GM12875 (cell line): ENCODE data around the gene PGK1.
"Not testable (repeated sequence)": the region's sequence is repeated elsewhere in the genome, so short reads cannot be mapped to it uniquely, and the experiment has no call there.

Experiments used
- H3K4me3 ChIP-seq: one replicate; pipeline ENCODE4 v1.5.1; 2011; ENCODE audit warnings: low read depth, low read length, control low read depth
- TF ChIP-seq, protein P1 (sequence below): IDR thresholded peaks from 2 replicates; pipeline ENCODE4 v1.5.1; 2011; ENCODE audit warnings: low read depth, mild to moderate bottlenecking, control low read depth, inconsistent platforms, low read length, moderate library complexity, borderline replicate concordance; ENCODE audit not compliant: insufficient read depth

The PGK1 gene

DNA sequence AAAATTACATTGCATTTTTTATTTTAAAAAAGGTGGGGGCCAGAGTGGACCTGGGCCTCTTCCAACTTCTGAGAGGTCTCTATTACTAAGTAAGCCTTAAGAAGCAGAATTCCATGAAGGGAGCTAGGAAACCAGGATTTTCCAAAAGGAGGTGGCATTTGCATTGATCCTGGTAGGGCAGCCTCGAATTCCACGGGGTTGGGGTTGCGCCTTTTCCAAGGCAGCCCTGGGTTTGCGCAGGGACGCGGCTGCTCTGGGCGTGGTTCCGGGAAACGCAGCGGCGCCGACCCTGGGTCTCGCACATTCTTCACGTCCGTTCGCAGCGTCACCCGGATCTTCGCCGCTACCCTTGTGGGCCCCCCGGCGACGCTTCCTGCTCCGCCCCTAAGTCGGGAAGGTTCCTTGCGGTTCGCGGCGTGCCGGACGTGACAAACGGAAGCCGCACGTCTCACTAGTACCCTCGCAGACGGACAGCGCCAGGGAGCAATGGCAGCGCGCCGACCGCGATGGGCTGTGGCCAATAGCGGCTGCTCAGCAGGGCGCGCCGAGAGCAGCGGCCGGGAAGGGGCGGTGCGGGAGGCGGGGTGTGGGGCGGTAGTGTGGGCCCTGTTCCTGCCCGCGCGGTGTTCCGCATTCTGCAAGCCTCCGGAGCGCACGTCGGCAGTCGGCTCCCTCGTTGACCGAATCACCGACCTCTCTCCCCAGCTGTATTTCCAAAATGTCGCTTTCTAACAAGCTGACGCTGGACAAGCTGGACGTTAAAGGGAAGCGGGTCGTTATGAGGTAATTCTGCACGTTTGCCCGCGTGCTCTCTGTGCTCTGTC lies at the start of gene PGK1:
TSS of gene PGK1 (plus strand) at position 626 of the 824 bp plus-strand sequence. CDS start at position 719, 93 bp downstream.
- H3K4me3 ChIP-seq = peak within 1 kb of the TSS; percentile 81
- TF ChIP-seq, protein P1, sequence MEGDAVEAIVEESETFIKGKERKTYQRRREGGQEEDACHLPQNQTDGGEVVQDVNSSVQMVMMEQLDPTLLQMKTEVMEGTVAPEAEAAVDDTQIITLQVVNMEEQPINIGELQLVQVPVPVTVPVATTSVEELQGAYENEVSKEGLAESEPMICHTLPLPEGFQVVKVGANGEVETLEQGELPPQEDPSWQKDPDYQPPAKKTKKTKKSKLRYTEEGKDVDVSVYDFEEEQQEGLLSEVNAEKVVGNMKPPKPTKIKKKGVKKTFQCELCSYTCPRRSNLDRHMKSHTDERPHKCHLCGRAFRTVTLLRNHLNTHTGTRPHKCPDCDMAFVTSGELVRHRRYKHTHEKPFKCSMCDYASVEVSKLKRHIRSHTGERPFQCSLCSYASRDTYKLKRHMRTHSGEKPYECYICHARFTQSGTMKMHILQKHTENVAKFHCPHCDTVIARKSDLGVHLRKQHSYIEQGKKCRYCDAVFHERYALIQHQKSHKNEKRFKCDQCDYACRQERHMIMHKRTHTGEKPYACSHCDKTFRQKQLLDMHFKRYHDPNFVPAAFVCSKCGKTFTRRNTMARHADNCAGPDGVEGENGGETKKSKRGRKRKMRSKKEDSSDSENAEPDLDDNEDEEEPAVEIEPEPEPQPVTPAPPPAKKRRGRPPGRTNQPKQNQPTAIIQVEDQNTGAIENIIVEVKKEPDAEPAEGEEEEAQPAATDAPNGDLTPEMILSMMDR = no peak

DNA sequence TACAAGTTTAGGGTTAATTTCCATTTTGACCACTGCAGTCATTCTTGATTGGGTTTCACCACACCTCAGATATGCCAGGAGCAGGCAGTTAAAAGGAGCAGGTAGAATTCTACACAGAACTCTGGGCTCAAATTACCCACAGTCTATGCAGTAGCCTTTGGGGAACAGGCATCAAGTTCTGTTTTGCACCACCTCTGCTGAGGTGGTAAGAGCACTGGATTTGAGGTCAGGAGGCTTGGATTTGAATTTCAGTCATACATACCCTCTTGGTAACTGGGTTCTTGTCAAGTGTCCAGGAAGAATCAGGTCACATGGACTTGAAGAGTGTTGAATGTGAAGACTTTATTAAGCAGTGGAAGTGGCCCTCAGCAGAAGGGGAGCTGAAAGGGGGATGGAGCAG lies 40.4 kb upstream of the PGK1 start:
- no peak overlapping the region for H3K4me3 ChIP-seq
- TF ChIP-seq, protein P1 = no peak

DNA sequence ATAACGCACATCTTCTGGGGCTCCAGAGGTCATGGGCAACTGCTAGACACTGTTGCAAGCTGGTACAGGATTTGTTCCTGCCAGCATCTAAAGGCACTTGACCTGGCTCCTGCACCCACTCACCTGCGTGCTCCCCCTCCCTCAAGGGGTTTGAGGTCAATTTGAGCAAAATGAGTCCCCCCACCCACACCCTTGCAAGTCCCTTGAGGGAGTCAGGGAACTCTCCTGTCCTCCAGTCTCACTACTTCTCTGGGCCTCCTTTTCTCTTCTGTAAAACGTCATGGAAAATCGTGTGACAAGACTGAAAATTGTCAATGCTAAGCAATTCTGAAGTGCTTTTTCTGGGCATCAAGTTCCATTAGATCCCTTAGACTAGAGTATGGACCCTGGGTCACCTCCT lies 39.9 kb upstream of the PGK1 start:
- no peak overlapping the region for H3K4me3 ChIP-seq
- TF ChIP-seq, protein P1 = no peak

- H3K4me3 ChIP-seq = not testable (repeated sequence)
These were observed 39.1 kb upstream of the PGK1 start for GRCh38 chrX:78064698-78065601.

- TF ChIP-seq, protein P1 = no peak
These were observed 37.9 kb upstream of the PGK1 start for GRCh38 chrX:78066110-78066509.

GRCh38 chrX:78071331-78071730 lies 32.7 kb upstream of the PGK1 start:
- no peak overlapping the region for H3K4me3 ChIP-seq
- TF ChIP-seq, protein P1 = no peak

More at GRCh38 chrX:78066110-78066509, 37.9 kb upstream of the PGK1 start:
- no peak overlapping the region for H3K4me3 ChIP-seq

GRCh38 chrX:78073147-78074077 lies 30.6 kb upstream of the PGK1 start:
- H3K4me3 ChIP-seq = not testable (repeated sequence)
